Stimulated activated CD4-positive, alpha-beta T cell treated with anti-CD3 and anti-CD28 coated beads, Interleukin-1b, Interleukin-23, amount 100 ng/mL, for 4 hours (primary cell): ENCODE data around the gene VIPR2.
"Not testable (repeated sequence)": the region's sequence is repeated elsewhere in the genome, so short reads cannot be mapped to it uniquely, and the experiment has no call there.

ENCODE experiments used
- DNase-seq, 2 donors: peaks; one replicate each; pipeline ENCODE4 v3.0.0-alpha.2; 2020; ENCODE audit warnings: low read depth in 2 of 2

VIPR2 gene

DNA sequence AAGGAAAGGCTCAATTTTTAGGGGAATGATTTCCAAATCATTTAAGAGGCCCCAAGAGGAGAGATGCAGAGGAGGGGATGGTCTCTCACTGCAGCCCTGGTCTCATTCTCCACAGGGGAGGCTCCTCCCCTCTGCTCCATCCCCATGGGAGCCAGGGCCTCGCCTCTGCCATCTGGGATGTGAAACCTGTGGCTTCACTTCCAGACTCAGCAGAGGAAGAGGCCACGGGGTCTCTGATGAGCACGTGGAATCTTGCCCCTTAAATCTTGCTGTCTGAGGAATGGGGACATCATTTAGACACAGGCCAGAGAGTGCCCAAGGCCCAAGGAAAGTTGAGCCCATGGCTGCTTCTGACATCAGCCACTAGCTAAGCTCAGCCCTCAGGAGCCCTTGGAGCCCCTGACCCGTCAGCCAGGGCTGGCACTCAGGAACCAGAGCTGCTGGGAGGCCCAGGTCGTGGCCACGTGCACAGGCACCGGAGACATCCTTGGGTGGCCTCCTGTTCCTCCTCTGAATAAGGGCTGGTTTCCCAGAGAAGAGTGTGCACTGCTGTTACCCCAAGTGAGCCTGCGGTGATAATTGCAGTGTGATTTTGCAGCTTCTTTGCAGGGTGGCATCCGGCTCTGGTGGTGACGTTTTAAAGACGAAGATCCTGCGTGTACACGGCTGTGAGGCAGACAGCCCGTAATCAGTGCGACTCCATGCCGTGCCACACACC is 50.5 kb downstream of the VIPR2 start:
- no peak for DNase-seq

DNA sequence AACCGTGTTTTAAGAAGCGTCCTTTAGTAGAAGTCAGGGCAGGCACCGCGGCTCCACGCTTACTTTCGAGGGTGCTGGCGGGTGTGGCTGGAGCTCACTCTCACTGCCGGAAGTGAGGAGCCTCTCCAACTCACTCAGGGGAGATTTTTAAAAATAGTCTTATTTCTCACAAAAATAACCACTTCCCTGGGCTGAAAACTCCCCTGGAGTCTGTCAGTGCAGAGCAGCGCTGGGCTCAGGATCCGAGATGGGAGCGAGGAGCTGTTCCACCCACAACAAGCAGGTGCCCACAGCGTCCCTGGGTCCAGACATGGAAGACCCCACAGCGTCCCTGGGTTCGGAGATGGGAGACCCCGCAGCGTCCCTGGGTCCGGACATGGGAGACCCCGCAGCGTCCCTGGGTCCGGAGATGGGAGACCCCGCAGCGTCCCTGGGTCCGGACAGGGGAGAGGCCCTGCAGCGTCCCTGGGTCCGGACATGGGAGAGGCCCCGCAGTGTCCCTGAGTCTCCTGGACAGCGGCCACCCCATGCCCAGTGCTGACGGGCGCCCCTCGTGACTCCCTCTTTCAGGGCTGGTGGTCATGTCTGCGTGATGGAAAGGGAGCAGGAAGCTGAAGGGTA is 51.2 kb downstream of the VIPR2 start:
- no peak for DNase-seq

DNA sequence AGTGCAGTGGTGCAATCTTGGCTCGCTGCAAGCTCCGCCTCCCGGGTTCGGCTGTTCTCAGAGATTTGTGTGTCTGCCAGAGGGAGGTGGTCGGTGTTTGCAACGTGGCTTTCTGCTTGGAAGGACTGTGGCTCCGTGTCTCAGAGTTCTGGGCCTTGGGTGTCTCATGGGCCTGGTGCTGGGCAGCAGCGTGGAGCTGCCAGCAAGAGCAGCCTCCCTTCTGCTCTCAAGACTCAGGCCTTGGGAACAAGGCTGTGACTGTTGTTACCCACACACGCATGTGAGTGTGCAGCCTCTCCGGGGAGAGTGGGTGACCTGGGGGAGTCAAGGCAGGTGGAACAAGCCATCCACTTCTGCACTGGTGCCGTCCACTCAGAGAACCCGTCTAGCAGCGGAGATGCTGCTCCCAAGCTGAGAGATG is 52.0 kb downstream of the VIPR2 start:
- DNase-seq, result no peak

- no peak for DNase-seq
Observed at GRCh38 chr7:159091480-159092475, 52.9 kb downstream of the VIPR2 start.

DNA sequence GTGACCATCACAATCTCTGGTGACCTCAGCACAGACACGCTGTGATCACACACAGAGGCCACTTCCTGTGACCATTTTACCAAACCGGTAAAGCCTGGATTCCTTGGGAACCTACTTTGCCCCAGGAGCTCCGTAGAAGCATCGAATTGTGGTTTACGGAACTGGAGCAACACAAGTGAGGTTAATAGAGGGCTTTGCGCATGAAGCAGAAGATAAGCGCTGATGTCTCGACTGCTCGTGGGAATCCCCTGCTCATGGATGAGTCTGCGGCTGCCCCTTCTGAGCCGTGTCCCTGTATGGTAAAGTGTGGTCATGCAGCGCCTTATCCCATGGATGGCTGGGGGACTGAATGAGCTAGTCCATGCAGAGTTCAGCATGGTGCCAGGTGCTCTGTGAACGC is 53.6 kb downstream of the VIPR2 start:
- DNase-seq, result no peak

GRCh38 chr7:159088016-159088865 is 56.4 kb downstream of the VIPR2 start:
- DNase-seq, result no peak

- DNase-seq, result no peak
Observed at GRCh38 chr7:159086301-159086925, 58.3 kb downstream of the VIPR2 start.

DNA sequence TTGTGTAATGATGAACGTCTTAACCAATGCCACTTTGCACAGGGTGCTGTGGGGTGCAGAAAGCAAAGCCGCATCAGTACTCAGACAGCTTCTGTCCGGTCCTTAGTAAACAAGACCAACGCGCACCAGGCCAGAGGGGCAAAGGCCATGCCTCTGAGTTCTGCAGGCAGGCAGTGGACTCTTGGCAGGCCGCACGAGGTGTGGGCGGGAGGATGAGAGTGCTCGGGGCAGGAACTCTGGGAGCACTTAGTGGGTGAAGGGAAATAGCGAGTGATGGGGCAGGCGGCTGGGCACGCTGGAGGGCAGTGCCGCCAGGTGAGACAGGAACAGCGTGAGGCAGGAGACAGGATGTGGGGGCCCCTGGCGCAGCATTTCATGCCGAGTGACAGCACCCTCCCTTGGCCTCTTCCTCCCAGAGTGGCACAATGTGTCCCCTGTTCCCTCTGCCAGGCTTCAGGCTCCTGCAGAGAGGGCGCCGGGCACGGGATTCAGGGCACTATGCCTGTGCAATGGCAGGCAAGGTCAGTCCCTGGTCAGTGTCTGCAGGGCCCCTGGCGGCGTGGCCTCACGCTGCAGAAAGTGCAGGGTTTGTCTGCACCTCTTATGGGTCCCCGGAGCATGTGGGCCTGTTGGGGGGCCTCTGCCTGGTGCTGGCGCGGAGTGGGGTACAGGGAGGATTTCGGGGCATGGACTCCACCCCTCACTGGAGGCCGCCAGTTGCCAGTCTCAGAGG is 60.4 kb downstream of the VIPR2 start:
- no peak for DNase-seq

DNA sequence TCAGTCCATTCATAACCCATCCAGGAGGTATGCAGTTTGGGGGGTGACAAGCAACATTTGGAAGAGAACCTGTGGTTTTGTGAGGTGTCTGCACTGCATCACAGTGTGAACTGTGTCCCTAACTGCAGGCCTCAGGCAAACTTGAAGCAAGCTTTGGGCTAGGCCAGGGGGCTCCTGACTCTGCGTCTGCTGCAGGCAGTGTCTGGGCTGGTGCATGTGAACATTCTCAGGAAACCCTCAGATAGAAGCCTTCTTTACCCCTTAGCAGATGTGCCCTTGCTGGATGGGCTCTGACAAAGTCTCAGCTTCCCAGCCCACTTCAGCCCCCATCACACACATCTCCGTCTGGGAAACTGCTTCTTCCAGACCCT is 61.0 kb downstream of the VIPR2 start:
- DNase-seq, result no peak

DNA sequence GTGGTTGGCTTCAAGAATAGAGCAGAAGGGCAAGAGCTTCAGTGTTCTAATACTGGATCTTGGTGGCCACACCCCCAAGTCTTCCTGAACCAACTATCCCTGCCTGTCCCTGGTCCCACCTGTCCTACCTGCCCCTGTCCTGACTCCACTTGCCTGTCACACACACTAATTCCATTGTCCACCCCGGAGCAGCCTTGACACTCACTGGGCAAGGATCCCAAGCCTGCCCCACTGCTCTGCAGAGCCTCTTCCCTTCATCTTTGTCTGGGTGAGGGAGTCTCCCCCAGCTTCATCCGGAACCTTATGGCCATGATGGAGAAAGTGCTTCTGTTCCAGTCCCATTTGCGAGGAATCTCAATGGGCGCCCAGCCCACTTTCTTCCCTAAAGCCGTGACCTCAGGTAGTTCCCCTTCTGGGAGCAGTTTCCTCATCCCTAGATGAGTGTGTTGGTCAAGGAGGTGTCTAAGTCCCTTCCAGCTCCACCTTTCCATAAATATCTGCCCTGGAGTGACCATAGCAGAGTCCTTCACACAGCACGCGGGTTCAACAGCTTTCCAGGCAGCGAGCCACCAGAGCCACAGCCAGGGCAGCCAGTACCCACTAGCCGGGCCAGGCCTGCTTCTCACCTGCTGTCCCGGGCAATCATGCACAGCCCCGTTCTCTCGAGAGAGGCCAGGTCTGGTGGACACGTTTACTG is 61.5 kb downstream of the VIPR2 start:
- no peak for DNase-seq

DNA sequence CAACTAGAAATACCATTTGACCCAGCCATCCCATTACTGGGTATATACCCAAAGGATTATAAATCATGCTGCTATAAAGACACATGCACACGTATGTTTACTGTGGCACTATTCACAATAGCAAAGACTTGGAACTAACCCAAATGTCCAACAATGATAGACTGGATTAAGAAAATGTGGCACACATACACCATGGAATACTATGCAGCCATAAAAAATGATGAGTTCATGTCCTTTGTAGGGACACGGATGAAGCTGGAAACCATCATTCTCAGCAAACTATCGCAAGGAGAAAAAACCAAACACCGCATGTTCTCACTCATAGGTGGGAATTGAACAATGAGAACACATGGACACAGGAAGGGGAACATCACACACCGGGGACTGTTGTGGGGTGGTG is 62.6 kb downstream of the VIPR2 start:
- not testable (repeated sequence) for DNase-seq

DNA sequence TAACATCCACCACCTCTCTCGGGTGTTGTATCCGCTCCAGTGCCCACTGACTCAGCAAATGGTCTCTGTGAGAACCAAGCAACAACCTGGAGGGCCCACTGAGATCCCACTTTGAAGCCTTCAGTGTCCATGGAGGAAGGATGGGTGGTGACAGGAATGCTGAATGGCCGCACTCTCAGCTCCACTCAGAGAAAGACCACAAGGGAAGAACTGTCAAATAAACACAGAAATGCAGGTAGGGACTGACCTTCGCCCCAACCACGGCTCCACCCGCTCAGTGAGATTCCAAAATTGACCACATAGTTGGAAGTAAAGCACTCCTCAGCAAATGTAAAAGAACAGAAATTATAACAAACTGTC is 65.8 kb downstream of the VIPR2 start:
- no peak for DNase-seq

GRCh38 chr7:159078193-159078910 is 66.3 kb downstream of the VIPR2 start:
- no peak for DNase-seq

DNA sequence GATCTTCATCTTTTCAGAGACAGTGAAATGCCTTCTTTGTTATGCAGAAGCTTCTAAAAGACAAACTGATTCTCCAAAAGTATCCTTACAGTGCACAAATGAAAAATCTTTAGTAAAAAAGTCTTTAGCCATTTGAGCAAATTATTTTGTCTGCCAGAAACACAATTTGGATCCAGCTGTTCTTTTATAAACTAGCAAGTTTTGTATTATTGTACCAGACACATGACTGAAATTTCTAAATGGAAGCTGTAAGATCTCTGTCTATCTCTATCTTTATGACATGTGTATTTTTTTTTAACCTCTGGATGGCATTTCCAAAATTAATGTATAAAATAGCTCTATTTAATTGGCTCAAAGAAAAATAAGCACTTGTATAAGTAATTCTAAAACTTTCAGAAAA is 68.3 kb downstream of the VIPR2 start:
- no peak for DNase-seq

DNA sequence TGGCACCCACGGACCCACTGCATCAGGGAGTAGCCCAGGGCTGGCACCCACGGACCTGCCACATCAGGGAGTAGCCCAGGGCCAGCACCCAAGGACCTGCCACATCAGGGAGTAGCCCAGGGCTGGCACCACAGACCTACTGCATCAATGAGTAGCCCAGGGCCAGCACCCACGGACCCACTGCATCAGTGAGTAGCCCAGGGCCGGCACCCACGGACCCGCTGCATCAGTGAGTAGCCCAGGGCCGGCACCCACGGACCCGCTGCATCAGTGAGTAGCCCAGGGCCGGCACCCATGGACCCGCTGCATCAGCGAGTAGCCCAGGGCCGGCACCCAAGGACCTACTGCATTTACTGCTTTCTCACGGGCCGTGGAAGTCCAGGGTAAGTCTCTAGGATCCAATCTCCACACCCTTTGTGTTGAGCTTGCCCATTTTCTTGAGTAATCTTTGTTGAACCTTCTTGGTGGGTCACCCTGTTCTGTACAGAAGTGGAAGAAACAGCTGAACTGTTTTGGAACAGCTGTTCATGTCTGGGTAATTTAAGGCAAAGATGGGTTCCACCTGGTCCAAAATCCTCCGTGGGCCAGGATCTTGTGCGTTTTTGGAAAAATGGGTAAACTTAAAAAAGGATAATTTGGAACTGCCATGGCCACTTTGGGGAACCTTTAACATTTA is 69.0 kb downstream of the VIPR2 start:
- no peak for DNase-seq

- no peak for DNase-seq
Observed at GRCh38 chr7:159071260-159071659, 73.4 kb downstream of the VIPR2 start.

DNA sequence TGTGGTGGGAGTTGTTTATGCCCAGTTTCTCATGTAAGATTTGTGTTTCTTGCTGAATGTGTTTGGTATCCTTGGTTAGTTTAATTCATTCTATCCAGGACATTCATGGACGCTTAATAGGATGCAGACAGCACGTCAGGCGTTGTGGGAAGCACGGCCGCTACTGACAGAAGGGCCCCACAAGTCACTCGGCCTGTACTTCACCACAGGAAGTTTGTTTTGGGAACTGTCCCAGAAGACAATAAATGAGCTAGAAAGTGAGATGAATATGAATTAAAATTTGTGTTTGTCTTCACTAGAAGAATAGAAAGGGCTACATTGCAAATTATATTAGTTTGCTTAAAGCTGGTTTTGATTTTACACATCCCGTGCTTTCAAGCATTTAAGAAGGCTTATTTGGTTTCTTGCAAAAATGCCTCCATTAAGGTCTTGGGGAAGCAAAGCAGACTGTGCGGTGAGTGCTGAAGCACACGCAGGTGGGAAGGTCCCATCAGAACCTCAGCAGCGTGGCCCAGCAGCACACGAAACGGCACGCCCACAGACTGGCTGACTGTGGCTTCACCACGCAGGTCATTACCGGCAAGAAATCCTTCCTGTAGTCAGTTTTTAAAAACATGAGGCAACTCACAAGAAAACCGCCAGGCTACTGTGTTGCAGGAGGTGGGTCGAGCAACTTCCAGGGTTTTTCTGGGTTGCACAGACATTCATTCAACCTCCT is 74.1 kb downstream of the VIPR2 start:
- no peak for DNase-seq

GRCh38 chr7:159068893-159069448 is 75.7 kb downstream of the VIPR2 start:
- DNase-seq, result no peak
